Astrocyte (in vitro differentiated cells and primary cell): ENCODE results near the gene CACNA1C. TPM values are rescaled to one million over a fixed set of nuclear protein-coding genes. Genes with fewer than 3 reads are reported as not detected.

ENCODE experiments used
- DNase-seq: peaks from one replicate; pipeline ENCODE4 v3.0.0-alpha.2; 2010; ENCODE audit warnings: low read depth
- FAIRE-seq: peaks from 2 replicates; lab custom pipeline; 2011; peaks lifted over from hg19 to GRCh38; lab: Jason Lieb, UNC
- H2AFZ ChIP-seq: 2 replicates; pipeline ENCODE4 v1.6.0; 2012; ENCODE audit warnings: low read depth, low read length, inconsistent platforms
- H3K27ac ChIP-seq: 2 replicates; pipeline ENCODE4 v1.5.1; 2011; ENCODE audit warnings: low read depth, low read length, inconsistent platforms
- H3K27me3 ChIP-seq: 2 replicates; pipeline ENCODE4 v1.6.0; 2011; ENCODE audit warnings: low read length, inconsistent platforms; ENCODE audit not compliant: insufficient read depth
- H3K36me3 ChIP-seq: 2 replicates; pipeline ENCODE4 v1.5.1; 2011; ENCODE audit warnings: low read length, inconsistent platforms; ENCODE audit not compliant: insufficient read depth
- H3K4me1 ChIP-seq: 2 replicates; pipeline ENCODE4 v1.5.1; 2011; ENCODE audit warnings: low read length, inconsistent platforms; ENCODE audit not compliant: insufficient read depth
- H3K4me2 ChIP-seq: 2 replicates; pipeline ENCODE4 v1.6.0; 2012; ENCODE audit warnings: low read length, inconsistent platforms
- H3K4me3 ChIP-seq: 2 replicates; pipeline ENCODE4 v1.5.1; 2011; ENCODE audit warnings: low read depth, mild to moderate bottlenecking, low read length, inconsistent platforms; ENCODE audit not compliant: insufficient read depth
- H3K79me2 ChIP-seq: 2 replicates; pipeline ENCODE4 v1.6.0; 2012; ENCODE audit warnings: mild to moderate bottlenecking, low read length, inconsistent platforms; ENCODE audit not compliant: insufficient read depth
- H3K9ac ChIP-seq: 2 replicates; pipeline ENCODE4 v1.6.0; 2012; ENCODE audit warnings: mild to moderate bottlenecking, low read length, inconsistent platforms
- H3K9me3 ChIP-seq: 2 replicates; pipeline ENCODE4 v1.5.1; 2012; ENCODE audit warnings: low read depth, mild to moderate bottlenecking, low read length, inconsistent platforms; ENCODE audit not compliant: insufficient read depth
- H4K20me1 ChIP-seq: 2 replicates; pipeline ENCODE4 v1.6.0; 2012; ENCODE audit warnings: low read length, inconsistent platforms; ENCODE audit not compliant: insufficient read depth
- H3K27ac Mint-ChIP-seq: one replicate; pipeline ENCODE4 v1.8.0; 2021; ENCODE audit warnings: mild to moderate bottlenecking, mixed read lengths; ENCODE audit not compliant: unreplicated experiment
- H3K27me3 Mint-ChIP-seq: one replicate; pipeline ENCODE4 v1.8.0; 2021; ENCODE audit warnings: low read depth, mixed read lengths; ENCODE audit not compliant: unreplicated experiment
- H3K36me3 Mint-ChIP-seq: one replicate; pipeline ENCODE4 v1.8.0; 2021; ENCODE audit warnings: low read depth, mixed read lengths; ENCODE audit not compliant: unreplicated experiment
- H3K4me1 Mint-ChIP-seq: one replicate; pipeline ENCODE4 v1.8.0; 2021; ENCODE audit warnings: low read depth, mixed read lengths; ENCODE audit not compliant: unreplicated experiment
- H3K4me3 Mint-ChIP-seq: one replicate; pipeline ENCODE4 v1.8.0; 2021; ENCODE audit warnings: mild to moderate bottlenecking, moderate library complexity, mixed read lengths; ENCODE audit not compliant: unreplicated experiment
- H3K9me3 Mint-ChIP-seq: one replicate; pipeline ENCODE4 v1.8.0; 2021; ENCODE audit warnings: mild to moderate bottlenecking, mixed read lengths; ENCODE audit not compliant: unreplicated experiment
- EZH2 ChIP-seq: IDR thresholded peaks from 2 replicates; pipeline ENCODE4 v1.6.1; 2012; ENCODE audit warnings: mild to moderate bottlenecking, low read length, inconsistent platforms; ENCODE audit not compliant: insufficient read depth
- total RNA-seq: library from RNA; stranded (reverse); gene quantifications from 2 replicates; pipeline ENCODE4 v1.2.1, GENCODE V29; 2021
- TF ChIP-seq, protein P1 (sequence below): IDR thresholded peaks from 2 replicates; pipeline ENCODE4 v1.5.1; 2011; ENCODE audit warnings: low read depth, mild to moderate bottlenecking, inconsistent platforms, low read length, moderate library complexity; ENCODE audit not compliant: insufficient read depth

Gene CACNA1C
- total RNA-seq, 1 donor from 2014 or later: 2.1 TPM

DNA sequence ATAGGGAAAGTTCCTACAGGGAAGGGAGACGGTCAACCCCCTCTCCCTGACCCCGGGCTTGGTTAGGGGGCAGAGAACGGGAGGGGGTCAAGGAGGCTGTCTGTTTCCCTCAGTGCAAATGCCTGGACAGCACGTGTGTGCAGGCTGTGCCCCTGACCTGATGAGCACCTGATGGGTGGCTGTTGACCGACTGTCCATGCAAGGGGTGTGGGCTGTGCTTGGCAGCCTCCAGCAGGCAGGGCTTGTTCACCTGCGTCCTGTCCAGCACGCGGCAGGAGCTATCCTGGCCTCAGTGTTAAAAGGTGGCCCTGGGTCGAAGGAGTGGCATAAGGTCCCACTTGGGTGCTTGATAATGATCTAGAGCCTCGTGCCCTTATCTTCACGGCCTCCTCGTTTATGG, 221.0 kb downstream of the CACNA1C start:
- no peak for FAIRE-seq
- H3K9me3 Mint-ChIP-seq: peaks cover 7% of the 10 kb centered on the region
- H3K9ac ChIP-seq: no peak overlapping the region

DNA sequence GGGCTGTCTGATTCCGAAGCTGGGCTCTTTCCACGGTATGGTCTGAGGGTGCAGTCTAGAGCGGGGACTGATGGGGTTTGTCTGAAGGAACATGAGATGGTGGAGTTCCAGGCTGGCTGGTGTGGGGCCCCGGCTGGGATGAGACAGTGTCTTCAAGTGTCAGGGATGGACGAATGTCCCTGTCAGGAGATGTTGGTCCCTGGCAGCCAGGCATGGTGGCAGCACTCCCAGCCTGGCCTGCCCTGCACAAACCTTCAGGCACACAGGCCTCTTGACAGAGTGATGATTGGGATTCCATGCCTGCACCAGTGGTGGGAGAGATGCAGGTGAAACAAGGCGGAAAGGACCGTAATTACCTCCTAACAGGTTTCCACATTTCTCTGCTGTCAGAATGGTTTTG, 221.9 kb downstream of the CACNA1C start:
- Histone ChIP-seq H3K79me2 (no peaks in the 10 kb centered on the region), H3K27me3 (no peaks in the 10 kb centered on the region), H3K4me3 (no peak overlapping the region), H3K27ac (no peak overlapping the region), H3K9ac (no peak overlapping the region), H2AFZ (no peak overlapping the region), H4K20me1 (no peaks in the 10 kb centered on the region), H3K9me3 (no peaks in the 10 kb centered on the region), H3K4me1 (no peaks in the 10 kb centered on the region), H3K4me2 (no peak overlapping the region), H3K36me3 (no peaks in the 10 kb centered on the region)
- Mint-ChIP-seq H3K36me3 (no peaks in the 10 kb centered on the region), H3K4me1 (no peaks in the 10 kb centered on the region), H3K4me3 (no peak overlapping the region), H3K27ac (no peak overlapping the region), H3K9me3 (peaks cover 5% of the 10 kb centered on the region), H3K27me3 (peaks cover 28% of the 10 kb centered on the region)
- no peak for DNase-seq
- no peak for TF ChIP-seq EZH2
- TF ChIP-seq, protein P1, sequence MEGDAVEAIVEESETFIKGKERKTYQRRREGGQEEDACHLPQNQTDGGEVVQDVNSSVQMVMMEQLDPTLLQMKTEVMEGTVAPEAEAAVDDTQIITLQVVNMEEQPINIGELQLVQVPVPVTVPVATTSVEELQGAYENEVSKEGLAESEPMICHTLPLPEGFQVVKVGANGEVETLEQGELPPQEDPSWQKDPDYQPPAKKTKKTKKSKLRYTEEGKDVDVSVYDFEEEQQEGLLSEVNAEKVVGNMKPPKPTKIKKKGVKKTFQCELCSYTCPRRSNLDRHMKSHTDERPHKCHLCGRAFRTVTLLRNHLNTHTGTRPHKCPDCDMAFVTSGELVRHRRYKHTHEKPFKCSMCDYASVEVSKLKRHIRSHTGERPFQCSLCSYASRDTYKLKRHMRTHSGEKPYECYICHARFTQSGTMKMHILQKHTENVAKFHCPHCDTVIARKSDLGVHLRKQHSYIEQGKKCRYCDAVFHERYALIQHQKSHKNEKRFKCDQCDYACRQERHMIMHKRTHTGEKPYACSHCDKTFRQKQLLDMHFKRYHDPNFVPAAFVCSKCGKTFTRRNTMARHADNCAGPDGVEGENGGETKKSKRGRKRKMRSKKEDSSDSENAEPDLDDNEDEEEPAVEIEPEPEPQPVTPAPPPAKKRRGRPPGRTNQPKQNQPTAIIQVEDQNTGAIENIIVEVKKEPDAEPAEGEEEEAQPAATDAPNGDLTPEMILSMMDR: no peak
- no peak for FAIRE-seq

More for the DNA sequence above, 221.0 kb downstream of the CACNA1C start:
- peaks cover 8% of the 10 kb centered on the region for H3K4me1 ChIP-seq
- TF ChIP-seq, protein P1: no peak
- no peak for TF ChIP-seq EZH2
- H3K4me3 ChIP-seq: no peak overlapping the region
- peaks cover 31% of the 10 kb centered on the region for H3K27me3 Mint-ChIP-seq
- peaks cover 6% of the 10 kb centered on the region for H3K4me1 Mint-ChIP-seq
- no peaks in the 10 kb centered on the region for H4K20me1 ChIP-seq
- no peaks in the 10 kb centered on the region for H3K27me3 ChIP-seq
- H3K36me3 ChIP-seq: no peaks in the 10 kb centered on the region
- DNase-seq: no peak
- no peak overlapping the region for H3K27ac Mint-ChIP-seq
- no peaks in the 10 kb centered on the region for H3K79me2 ChIP-seq
- H3K27ac ChIP-seq: no peak overlapping the region
- H3K4me2 ChIP-seq: no peak overlapping the region
- no peak overlapping the region for H3K4me3 Mint-ChIP-seq
- H3K36me3 Mint-ChIP-seq: no peaks in the 10 kb centered on the region
- no peak overlapping the region for H2AFZ ChIP-seq
- no peaks in the 10 kb centered on the region for H3K9me3 ChIP-seq

DNA sequence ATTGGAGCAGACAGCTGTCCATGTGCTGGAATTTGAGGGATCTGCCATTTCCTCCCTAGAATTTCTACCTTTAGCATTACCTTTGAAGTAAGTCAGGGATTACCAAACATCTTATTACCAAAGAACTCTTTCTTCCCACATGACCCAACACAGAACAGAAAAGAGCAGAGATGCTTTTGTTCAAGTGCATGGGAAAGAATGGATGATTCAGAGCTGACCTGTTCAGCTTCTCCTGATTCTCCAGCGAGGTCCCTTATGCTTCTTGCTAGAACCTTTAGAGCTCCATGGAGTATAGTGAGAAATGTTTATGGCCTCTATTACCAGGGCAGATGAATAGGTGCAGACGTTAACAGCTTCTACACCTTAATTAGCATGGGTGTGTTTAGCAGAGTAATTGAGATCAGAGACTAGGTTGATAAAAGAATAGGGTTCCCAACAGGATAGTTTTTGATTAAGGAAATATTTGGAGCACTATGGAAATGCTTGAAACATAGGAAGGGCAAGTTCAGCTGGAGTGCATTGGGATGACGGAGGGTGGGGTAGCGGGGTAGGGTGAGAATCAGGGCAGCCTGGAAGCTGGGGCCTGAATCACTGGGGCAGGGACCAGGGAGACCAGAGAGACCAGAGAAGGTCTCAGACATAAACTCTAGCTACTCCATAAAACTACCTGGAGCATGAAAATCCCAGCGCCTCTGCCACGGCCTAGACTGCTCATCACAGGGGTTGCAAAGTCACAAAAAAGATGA, 223.7 kb downstream of the CACNA1C start:
- Histone ChIP-seq H3K9ac (no peak overlapping the region), H3K9me3 (no peaks in the 10 kb centered on the region), H3K27me3 (no peaks in the 10 kb centered on the region), H4K20me1 (no peaks in the 10 kb centered on the region), H2AFZ (no peak overlapping the region), H3K4me2 (no peak overlapping the region), H3K36me3 (no peaks in the 10 kb centered on the region), H3K27ac (no peak overlapping the region), H3K4me3 (no peak overlapping the region), H3K4me1 (no peaks in the 10 kb centered on the region), H3K79me2 (no peaks in the 10 kb centered on the region)
- no peak overlapping the region for H3K27ac Mint-ChIP-seq
- no peak overlapping the region for H3K4me3 Mint-ChIP-seq
- peaks cover 19% of the 10 kb centered on the region for H3K27me3 Mint-ChIP-seq
- H3K4me1 Mint-ChIP-seq: no peaks in the 10 kb centered on the region
- FAIRE-seq (no peak), DNase-seq (peak; percentile 51)
- TF ChIP-seq, protein P1: no peak
- no peak for TF ChIP-seq EZH2
- peaks cover 5% of the 10 kb centered on the region for H3K9me3 Mint-ChIP-seq
- H3K36me3 Mint-ChIP-seq: no peaks in the 10 kb centered on the region
